Activated naive CD8-positive, alpha-beta T cell treated with anti-CD3 and anti-CD28 coated beads, Interleukin-2, amount 10 ng/mL, durations not matched to agents 7 days and 5 days (primary cell): Measurements from ENCODE around the gene SERPINA6. TPM values are rescaled to one million over a fixed set of nuclear protein-coding genes. Genes with fewer than 3 reads are reported as not detected.

Source experiments
- ATAC-seq: fragments of 150-1000 bp; cut with Tn5 transposase; one replicate; pipeline ENCODE4 v1.10.0; 2021; ENCODE audit warnings: low read depth, moderate library complexity
- POLR2A ChIA-PET: fragments of 350-600 bp; sonication (Branson Sonifier 250); formaldehyde crosslinking; loops from one replicate; lab custom pipeline; 2021; ENCODE audit warnings: antibody characterized with exemption; lab: Charles Lee
- DNase-seq: peaks from one replicate; pipeline ENCODE4 v3.0.0; 2021
- H3K27ac Mint-ChIP-seq: one replicate; pipeline ENCODE4 v1.8.0; 2022; ENCODE audit warnings: mild to moderate bottlenecking, mixed read lengths
- H3K27me3 Mint-ChIP-seq: one replicate; pipeline ENCODE4 v1.8.0; 2022; ENCODE audit warnings: mild to moderate bottlenecking, moderate library complexity, mixed read lengths
- H3K36me3 Mint-ChIP-seq: one replicate; pipeline ENCODE4 v1.8.0; 2021; ENCODE audit warnings: mild to moderate bottlenecking, mixed read lengths
- H3K4me1 Mint-ChIP-seq: one replicate; pipeline ENCODE4 v1.8.0; 2021; ENCODE audit warnings: mixed read lengths
- H3K4me3 Mint-ChIP-seq: one replicate; pipeline ENCODE4 v1.8.0; 2022; ENCODE audit warnings: mild to moderate bottlenecking, moderate library complexity, mixed read lengths
- H3K9me3 Mint-ChIP-seq: one replicate; pipeline ENCODE4 v1.8.0; 2021; ENCODE audit warnings: mixed read lengths
- total RNA-seq, 2 experiments: library from RNA; stranded (reverse); gene quantifications; one replicate each; pipeline ENCODE4 v1.2.3, GENCODE V29; 2021

SERPINA6 gene
- total RNA-seq, 2 experiments from 2014 or later: not detected

DNA sequence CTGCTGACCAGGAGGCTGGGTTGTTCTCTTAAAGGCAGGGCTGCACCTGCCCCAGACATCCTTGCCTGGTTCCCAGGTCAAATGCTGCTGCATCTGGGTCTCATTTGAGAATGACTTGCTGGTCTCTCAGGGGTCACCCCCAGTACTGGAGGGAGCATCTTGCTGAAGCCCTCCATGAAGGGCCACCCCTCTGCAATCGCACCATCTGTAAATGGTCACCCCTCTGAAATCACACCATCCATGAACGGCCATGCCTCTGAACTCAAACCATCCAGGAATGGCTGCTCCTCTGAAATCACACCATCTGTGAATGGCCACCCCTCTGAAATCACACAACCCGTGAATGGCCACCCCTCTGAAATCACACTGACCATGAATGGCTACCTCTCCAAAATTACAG lies 7.3 kb upstream of the SERPINA6 start:
- POLR2A ChIA-PET: no interaction called here
- Mint-ChIP-seq H3K36me3 (no peaks in the 10 kb centered on the region), H3K4me1 (no peaks in the 10 kb centered on the region), H3K9me3 (no peaks in the 10 kb centered on the region), H3K27me3 (peaks cover 22% of the 10 kb centered on the region), H3K4me3 (no peak overlapping the region), H3K27ac (no peak overlapping the region)
- DNase-seq: no peak
- no peak for ATAC-seq

DNA sequence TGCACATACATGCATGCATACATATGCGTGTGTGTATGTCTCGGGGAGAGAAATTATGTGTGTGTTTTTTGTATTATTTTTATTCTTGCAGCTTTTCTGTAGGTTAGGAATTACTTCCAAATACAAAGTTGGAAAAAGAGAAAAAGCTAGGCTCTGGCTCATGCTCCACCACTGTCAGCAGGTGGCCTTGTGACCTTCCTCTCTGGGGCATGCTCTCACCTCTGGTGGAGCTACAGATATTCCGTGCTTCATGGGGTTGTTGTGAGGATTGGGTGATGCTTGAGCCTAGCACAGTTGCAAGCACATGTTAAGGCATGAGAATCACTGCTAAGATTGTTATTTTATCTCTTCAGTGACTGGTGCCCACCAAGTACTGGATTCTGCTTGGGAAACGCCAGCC lies 6.7 kb upstream of the SERPINA6 start:
- H3K4me3 Mint-ChIP-seq: no peak overlapping the region
- H3K4me1 Mint-ChIP-seq: no peaks in the 10 kb centered on the region
- POLR2A ChIA-PET: no interaction called here
- no peak for DNase-seq
- no peak overlapping the region for H3K27ac Mint-ChIP-seq
- no peak for ATAC-seq
- H3K9me3 Mint-ChIP-seq: no peaks in the 10 kb centered on the region
- no peaks in the 10 kb centered on the region for H3K36me3 Mint-ChIP-seq
- peaks cover 20% of the 10 kb centered on the region for H3K27me3 Mint-ChIP-seq

- H3K27ac Mint-ChIP-seq: no peak overlapping the region
- no peaks in the 10 kb centered on the region for H3K4me1 Mint-ChIP-seq
- no peak overlapping the region for H3K4me3 Mint-ChIP-seq
- DNase-seq: no peak
- H3K36me3 Mint-ChIP-seq: no peaks in the 10 kb centered on the region
- H3K9me3 Mint-ChIP-seq: no peaks in the 10 kb centered on the region
- ATAC-seq: no peak
- POLR2A ChIA-PET: no interaction called here
- peaks cover 12% of the 10 kb centered on the region for H3K27me3 Mint-ChIP-seq
Observed at GRCh38 chr14:94328196-94328595, 5.1 kb upstream of the SERPINA6 start.

- no peak overlapping the region for H3K4me3 Mint-ChIP-seq
- DNase-seq (no peak), ATAC-seq (no peak)
- H3K36me3 Mint-ChIP-seq: no peaks in the 10 kb centered on the region
- H3K27me3 Mint-ChIP-seq: peaks cover 10% of the 10 kb centered on the region
- H3K4me1 Mint-ChIP-seq: no peaks in the 10 kb centered on the region
- H3K9me3 Mint-ChIP-seq: no peaks in the 10 kb centered on the region
- POLR2A ChIA-PET: no interaction called here
- no peak overlapping the region for H3K27ac Mint-ChIP-seq
Observed at GRCh38 chr14:94321421-94322271, 1.5 kb downstream of the SERPINA6 start.

DNA sequence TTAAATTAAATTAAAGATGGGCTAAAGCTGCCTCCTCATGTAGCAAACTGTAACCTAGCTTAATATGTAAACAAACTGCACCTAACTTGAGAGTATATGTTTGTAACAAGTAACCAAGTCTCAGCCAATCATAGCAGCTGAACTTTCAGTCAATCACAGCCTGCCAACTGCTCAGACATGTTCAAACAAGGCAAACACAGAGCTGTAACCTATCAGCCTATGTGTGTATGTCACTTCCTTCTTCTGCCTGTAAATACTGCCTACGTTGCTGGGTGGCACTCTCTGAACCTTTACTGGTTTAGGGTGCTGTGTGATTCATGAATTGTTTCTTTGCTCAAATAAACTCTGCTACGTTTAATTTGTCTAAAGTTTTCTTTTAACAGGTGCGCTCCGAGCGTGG lies 2.9 kb downstream of the SERPINA6 start:
- no peak overlapping the region for H3K4me3 Mint-ChIP-seq
- DNase-seq (no peak), ATAC-seq (no peak)
- no peaks in the 10 kb centered on the region for H3K9me3 Mint-ChIP-seq
- no peaks in the 10 kb centered on the region for H3K36me3 Mint-ChIP-seq
- peaks cover 10% of the 10 kb centered on the region for H3K27me3 Mint-ChIP-seq
- no peak overlapping the region for H3K27ac Mint-ChIP-seq
- POLR2A ChIA-PET: no interaction called here
- H3K4me1 Mint-ChIP-seq: no peaks in the 10 kb centered on the region

DNA sequence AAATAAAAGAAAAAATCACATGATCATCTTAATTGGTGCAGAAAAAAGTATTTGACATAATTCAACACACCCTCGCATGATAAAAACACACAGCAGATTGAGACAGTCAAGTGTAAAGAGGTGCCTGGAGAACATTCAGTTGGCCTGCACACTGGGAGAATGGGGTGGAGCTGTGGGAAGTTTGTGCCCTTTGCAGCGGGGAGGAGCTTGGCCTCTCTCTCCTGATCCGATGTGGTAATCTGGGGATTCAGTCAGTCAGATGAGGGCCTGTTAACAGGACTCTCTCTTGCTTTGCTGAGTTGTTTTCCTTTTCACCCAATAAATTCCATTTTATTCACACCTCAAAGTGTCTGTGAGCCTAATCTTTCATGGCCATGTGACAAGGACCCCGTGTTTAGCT lies 5.9 kb downstream of the SERPINA6 start:
- POLR2A ChIA-PET: no interaction called here
- no peak overlapping the region for H3K4me3 Mint-ChIP-seq
- H3K9me3 Mint-ChIP-seq: no peaks in the 10 kb centered on the region
- peaks cover 8% of the 10 kb centered on the region for H3K27me3 Mint-ChIP-seq
- no peaks in the 10 kb centered on the region for H3K36me3 Mint-ChIP-seq
- H3K4me1 Mint-ChIP-seq: no peaks in the 10 kb centered on the region
- ATAC-seq (no peak), DNase-seq (no peak)
- no peak overlapping the region for H3K27ac Mint-ChIP-seq

DNA sequence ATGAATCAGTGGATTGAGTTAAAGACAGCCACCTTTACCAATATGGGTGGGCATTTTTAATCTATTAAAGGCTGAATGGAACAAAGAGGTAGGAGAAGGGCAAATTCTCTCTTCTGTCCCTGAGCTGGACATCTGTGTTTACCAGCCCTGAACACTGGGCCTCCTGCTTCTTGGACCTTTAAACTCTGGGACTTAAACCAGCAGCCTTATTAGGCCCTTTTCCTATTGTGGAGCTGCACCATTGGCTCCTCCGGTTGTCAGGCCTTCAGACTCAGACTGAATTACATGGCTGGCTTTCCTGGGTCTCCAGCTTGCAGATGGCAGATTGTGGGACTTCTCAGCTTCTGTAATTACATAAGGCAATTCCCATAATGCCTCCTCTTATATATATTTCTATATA lies 6.4 kb downstream of the SERPINA6 start:
- no peak for DNase-seq
- POLR2A ChIA-PET: no interaction called here
- Mint-ChIP-seq H3K4me3 (no peak overlapping the region), H3K27ac (no peak overlapping the region), H3K36me3 (no peaks in the 10 kb centered on the region), H3K27me3 (peaks cover 8% of the 10 kb centered on the region), H3K9me3 (no peaks in the 10 kb centered on the region), H3K4me1 (no peaks in the 10 kb centered on the region)
- ATAC-seq: no peak

DNA sequence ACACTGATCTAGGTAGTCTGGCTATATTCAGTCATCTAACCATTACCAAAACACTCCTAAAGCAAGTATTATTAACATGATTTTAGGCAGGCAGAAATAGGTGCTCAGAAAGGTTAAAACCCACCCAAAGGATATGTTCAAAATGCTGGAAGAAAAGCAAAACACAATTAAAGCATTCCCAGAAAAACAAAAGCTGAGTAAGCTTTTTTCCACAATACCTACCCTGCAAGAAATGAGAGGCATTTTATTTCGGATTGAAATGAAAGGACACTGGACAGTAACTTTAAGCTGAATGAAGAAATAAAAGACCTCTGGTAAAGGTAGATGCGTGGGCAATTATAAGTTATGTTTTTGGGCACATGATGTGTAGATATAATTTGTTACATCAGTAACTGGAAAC lies 8.2 kb downstream of the SERPINA6 start:
- no peak overlapping the region for H3K27ac Mint-ChIP-seq
- H3K9me3 Mint-ChIP-seq: no peaks in the 10 kb centered on the region
- ATAC-seq: no peak
- H3K4me3 Mint-ChIP-seq: no peak overlapping the region
- no peaks in the 10 kb centered on the region for H3K36me3 Mint-ChIP-seq
- no peak for DNase-seq
- H3K27me3 Mint-ChIP-seq: peaks cover 6% of the 10 kb centered on the region
- POLR2A ChIA-PET: no interaction called here
- no peaks in the 10 kb centered on the region for H3K4me1 Mint-ChIP-seq

GRCh38 chr14:94313991-94314655 lies 9.0 kb downstream of the SERPINA6 start:
- Mint-ChIP-seq H3K36me3 (no peaks in the 10 kb centered on the region), H3K4me3 (no peak overlapping the region), H3K27me3 (peaks cover 6% of the 10 kb centered on the region), H3K27ac (no peak overlapping the region), H3K4me1 (no peaks in the 10 kb centered on the region), H3K9me3 (no peaks in the 10 kb centered on the region)
- DNase-seq (no peak), ATAC-seq (no peak)
- POLR2A ChIA-PET: no interaction called here

DNA sequence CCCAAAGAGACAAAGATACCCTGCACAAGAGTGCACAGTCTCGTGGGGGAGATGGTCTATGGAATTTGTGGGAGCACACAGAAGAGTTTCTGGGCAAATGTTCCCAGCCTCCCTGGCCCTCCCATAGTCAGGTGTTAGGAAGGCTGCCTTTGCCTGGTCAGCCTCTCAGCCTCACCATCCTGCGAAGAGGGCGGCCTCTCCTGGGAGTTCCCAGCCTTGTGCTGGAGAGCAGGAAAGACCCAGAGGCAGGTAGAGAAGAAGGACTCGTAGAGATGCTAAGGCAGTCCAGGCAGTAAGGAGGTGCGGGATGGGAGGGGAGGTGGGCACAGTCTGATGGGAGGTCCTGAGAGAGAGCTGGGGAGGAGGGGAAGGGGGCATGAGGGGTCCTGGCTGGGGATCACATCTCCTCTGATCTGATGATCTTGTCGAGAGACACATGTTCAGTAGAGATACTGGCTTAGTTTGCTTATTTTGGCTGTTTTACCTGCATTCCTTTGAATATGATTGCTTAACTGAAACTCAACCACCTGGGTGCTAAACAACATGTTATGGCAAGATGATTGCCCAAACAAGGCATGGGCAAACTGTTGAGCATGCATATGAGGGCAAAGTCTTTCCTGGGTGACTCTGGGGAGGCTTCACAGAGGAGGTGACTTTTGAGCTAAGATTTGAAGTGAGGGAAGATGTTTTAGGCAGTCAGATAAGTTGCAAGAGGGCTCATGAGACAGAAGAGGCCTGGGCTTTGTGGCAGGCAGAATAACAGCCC lies 10.5 kb downstream of the SERPINA6 start:
- Mint-ChIP-seq H3K9me3 (peaks cover 3% of the 10 kb centered on the region), H3K27me3 (no peaks in the 10 kb centered on the region), H3K27ac (no peak overlapping the region), H3K4me3 (no peak overlapping the region), H3K4me1 (no peaks in the 10 kb centered on the region), H3K36me3 (no peaks in the 10 kb centered on the region)
- ATAC-seq: no peak
- POLR2A ChIA-PET: no interaction called here
- DNase-seq: no peak

- H3K4me3 Mint-ChIP-seq: no peak overlapping the region
- no peaks in the 10 kb centered on the region for H3K27me3 Mint-ChIP-seq
- DNase-seq (no peak), ATAC-seq (no peak)
- peaks cover 9% of the 10 kb centered on the region for H3K9me3 Mint-ChIP-seq
- H3K36me3 Mint-ChIP-seq: no peaks in the 10 kb centered on the region
- H3K4me1 Mint-ChIP-seq: no peaks in the 10 kb centered on the region
- H3K27ac Mint-ChIP-seq: no peak overlapping the region
- POLR2A ChIA-PET: no interaction called here
Observed at GRCh38 chr14:94310248-94310647, 12.9 kb downstream of the SERPINA6 start.

GRCh38 chr14:94309721-94310120 lies 13.4 kb downstream of the SERPINA6 start:
- Mint-ChIP-seq H3K27ac (no peak overlapping the region), H3K4me3 (no peak overlapping the region), H3K9me3 (peaks cover 9% of the 10 kb centered on the region), H3K36me3 (no peaks in the 10 kb centered on the region), H3K4me1 (no peaks in the 10 kb centered on the region), H3K27me3 (no peaks in the 10 kb centered on the region)
- DNase-seq (no peak), ATAC-seq (no peak)
- POLR2A ChIA-PET: no interaction called here

DNA sequence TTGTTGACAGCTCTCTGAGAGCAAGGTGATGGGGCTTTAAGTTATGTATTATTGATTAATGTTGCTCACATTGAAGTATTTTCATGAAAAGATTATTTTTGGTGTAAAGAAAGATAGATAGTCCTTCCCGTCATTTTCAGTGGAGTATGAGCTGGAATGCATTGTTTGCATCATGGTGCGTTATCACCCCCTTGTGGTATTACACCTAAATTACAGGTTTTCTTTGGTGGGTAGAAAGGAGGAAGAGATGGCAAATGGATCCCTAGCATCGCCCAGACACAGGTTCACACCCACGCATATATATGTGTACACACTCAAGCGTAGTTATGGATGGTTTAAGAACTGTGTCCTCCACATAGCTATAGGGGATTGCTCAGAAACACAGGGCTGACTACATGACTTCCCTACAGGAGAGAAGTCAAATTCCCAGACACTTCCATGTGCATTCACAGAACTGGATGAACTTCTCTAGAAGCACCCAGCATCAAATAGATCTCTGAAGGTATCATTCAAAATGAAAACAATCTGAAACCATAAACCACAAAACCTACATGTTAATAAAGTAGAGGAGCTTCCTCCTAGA lies 15.6 kb downstream of the SERPINA6 start:
- Mint-ChIP-seq H3K27ac (no peak overlapping the region), H3K9me3 (peaks cover 11% of the 10 kb centered on the region)
- ATAC-seq: no peak

More for the DNA sequence above, 15.6 kb downstream of the SERPINA6 start:
- H3K36me3 Mint-ChIP-seq: no peaks in the 10 kb centered on the region
- no peaks in the 10 kb centered on the region for H3K4me1 Mint-ChIP-seq
- POLR2A ChIA-PET: no interaction called here
- DNase-seq: no peak
- no peaks in the 10 kb centered on the region for H3K27me3 Mint-ChIP-seq
- H3K4me3 Mint-ChIP-seq: no peak overlapping the region
